Bone marrow (tissue), 2 donors: ENCODE results near the gene LYPD4.
"Not testable (repeated sequence)": the region's sequence is repeated elsewhere in the genome, so short reads cannot be mapped to it uniquely, and the experiment has no call there.

Experiments
- DNase-seq, 2 donors: peaks; one replicate each; lab custom pipeline; 2025; lab: John Stamatoyannopoulos, UW

Gene LYPD4

GRCh38 chr19:41801031-41801430 lies 43.5 kb downstream of the LYPD4 start:
- no peak for DNase-seq

GRCh38 chr19:41799444-41800000 lies 45.0 kb downstream of the LYPD4 start:
- DNase-seq: no peak

DNA sequence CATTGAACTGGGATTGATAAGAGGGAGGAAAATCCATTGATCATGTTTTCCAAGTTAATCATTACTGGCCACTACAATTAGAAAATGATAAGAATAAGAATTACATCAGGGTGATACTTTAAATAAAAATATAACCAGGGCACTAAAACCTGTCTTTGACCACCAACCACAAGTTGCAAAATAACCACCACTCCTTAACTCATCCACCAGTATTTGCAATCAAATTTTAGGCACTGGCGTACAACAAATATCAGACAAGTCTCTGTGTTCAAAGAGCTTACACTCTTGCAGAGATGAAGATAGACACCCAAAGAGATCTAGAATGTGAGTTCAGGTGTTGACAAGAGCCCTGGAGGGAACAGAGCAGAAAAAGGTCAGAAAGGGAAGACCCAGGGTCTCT lies 47.6 kb downstream of the LYPD4 start:
- no peak for DNase-seq

GRCh38 chr19:41796362-41796761 lies 48.1 kb downstream of the LYPD4 start, which contains the start of gene CEACAM3:
Gene CEACAM3, plus strand, starts transcription at chr19:41796587. Its CDS starts 91 bp downstream, at chr19:41796678.
- DNase-seq: no peak

DNA sequence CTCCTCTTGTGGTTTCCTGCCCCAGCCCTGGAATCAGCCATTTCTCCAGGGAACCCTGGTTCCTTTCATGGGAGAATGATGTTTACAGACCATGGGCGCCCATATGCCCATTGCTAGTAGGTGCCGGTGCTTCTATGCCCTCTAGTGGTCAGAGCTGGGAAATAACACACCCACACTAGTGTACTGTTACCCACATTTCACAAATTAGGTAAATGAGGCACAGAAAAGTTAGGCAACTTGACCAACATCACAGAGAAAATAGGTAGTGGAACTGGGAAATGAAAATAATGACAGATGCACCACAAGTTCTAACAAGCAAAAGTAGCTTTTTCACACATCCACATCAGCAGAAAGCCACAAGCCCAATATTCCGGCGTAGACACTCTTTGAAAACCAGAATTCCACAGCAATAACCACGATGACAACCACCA lies 49.4 kb downstream of the LYPD4 start:
- peak in 1 of 2 donors; percentile 10 for DNase-seq

GRCh38 chr19:41793414-41793727 lies 51.1 kb downstream of the LYPD4 start:
- no peak for DNase-seq

DNA sequence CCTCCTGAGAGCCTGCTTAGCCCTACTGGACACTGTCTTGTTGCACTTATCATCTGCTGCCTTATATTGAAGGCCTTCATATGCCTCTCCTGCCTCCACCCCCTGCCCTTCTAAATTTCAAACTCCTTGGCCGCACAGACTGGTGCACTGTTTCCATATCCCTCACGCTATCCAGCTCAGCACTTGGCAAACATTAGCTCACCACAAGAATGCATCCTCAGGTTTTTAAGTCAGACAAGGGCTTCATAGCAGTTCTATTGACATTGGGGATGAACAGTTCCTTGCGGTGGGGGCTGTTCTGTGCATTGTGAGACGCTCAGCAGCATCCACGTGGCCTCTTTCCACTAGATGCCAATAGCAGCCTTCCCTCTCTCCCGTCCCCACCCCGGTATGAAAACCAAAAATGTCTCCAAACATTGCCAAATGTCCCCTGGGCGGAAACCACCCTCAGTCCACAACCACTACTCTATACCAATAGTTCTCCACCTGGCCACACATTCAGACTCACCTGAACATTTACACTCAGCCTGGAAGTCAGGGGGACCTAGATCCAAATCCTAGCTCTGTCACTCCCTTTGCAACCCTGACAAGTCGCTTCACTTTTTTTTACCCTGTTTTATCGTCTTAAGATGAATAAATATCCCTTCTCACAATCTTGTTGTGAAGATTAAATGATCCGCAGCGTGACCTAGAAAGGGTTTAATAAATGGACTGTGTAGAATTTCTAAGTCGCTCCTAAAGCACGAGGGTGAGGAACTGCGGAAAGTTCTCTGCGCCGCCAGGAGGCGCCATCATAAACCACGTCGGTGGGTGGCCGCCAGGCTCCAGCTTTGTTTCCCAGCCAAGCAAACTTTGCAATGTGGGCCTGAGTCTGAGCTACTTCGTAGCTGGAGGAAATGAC lies 51.7 kb downstream of the LYPD4 start:
- DNase-seq: peak; percentile 23 to 34

- DNase-seq: not testable (repeated sequence)
Observed at GRCh38 chr19:41789053-41789452, 55.4 kb downstream of the LYPD4 start.

GRCh38 chr19:41788518-41788917 lies 56.0 kb downstream of the LYPD4 start:
- DNase-seq: not testable (repeated sequence)
